ENCODE measurements around the gene C17orf67. TPM values are rescaled to one million over a fixed set of nuclear protein-coding genes. Genes with fewer than 3 reads are reported as not detected.

C17orf67 gene
- total and polyA plus RNA-seq, 2 of the 8 experiments (the other 6 are each of a cell fraction or from before 2014, with no cell fraction given): 0.67 to 2.2 TPM

Small RNA genes within 50 kb of the gene (small RNA-seq; reads per million reads assigned to genes)
- gene RNU6-1158P (ENCODE audit: insufficient read depth): not detected

Other genes with a start within 250 kb of the C17orf67 start
- gene NOG, start 240.2 kb downstream of the C17orf67 start, total RNA-seq (2021; fragmentation: NEBNext Ultra II Directional; extraction: Animal tissue kit (Norgen Biotek cat#: 25700)): 0.23 and 0.35 TPM in 2 replicates
- gene NOG, start 240.2 kb downstream of the C17orf67 start, polyA plus RNA-seq (2011; rRNA removed): 0.35 and 0.58 TPM in 2 replicates
- 7.4 and 7.7 TPM in 2 replicates for gene DGKE, start 231 bp upstream of the C17orf67 start, total RNA-seq (2021; fragmentation: NEBNext Ultra II Directional; extraction: Animal tissue kit (Norgen Biotek cat#: 25700))
- 1.7 and 3.1 TPM in 2 replicates for gene DGKE, start 231 bp upstream of the C17orf67 start, polyA plus RNA-seq (2011; rRNA removed)
- gene TRIM25, start 80.1 kb upstream of the C17orf67 start, total RNA-seq (2021; fragmentation: NEBNext Ultra II Directional; extraction: Animal tissue kit (Norgen Biotek cat#: 25700)): 37.3 and 38.9 TPM in 2 replicates
- 16.6 and 23.0 TPM in 2 replicates for gene TRIM25, start 80.1 kb upstream of the C17orf67 start, polyA plus RNA-seq (2011; rRNA removed)
- 21.3 and 23.6 TPM in 2 replicates for gene COIL, start 127.1 kb upstream of the C17orf67 start, total RNA-seq (2021; fragmentation: NEBNext Ultra II Directional; extraction: Animal tissue kit (Norgen Biotek cat#: 25700))
- 3.1 and 5.2 TPM in 2 replicates for gene COIL, start 127.1 kb upstream of the C17orf67 start, polyA plus RNA-seq (2011; rRNA removed)
- 48.8 and 52.6 TPM in 2 replicates for gene SCPEP1, start 144.2 kb upstream of the C17orf67 start, total RNA-seq (2021; fragmentation: NEBNext Ultra II Directional; extraction: Animal tissue kit (Norgen Biotek cat#: 25700))
- gene SCPEP1, start 144.2 kb upstream of the C17orf67 start, polyA plus RNA-seq (2011; rRNA removed): 26.8 and 30.7 TPM in 2 replicates

Data from H1 (cell line).